Measurements from ENCODE around the gene SLC4A1. TPM values are rescaled to one million over a fixed set of nuclear protein-coding genes. Genes with fewer than 3 reads are reported as not detected.
A peak's percentile ranks its signal among the peaks of the same experiment; 100 is the strongest.

SLC4A1 gene
- total RNA-seq, 6 experiments from 2014 or later = 0.06 to 31.8 (median 1.2) TPM

- DNase-seq (peak; percentile 92 to 94 (median 93)), ATAC-seq (peak; percentile 74 to 85 (median 74))
- H3K4me1 ChIP-seq = peaks cover 0 to 26% (median 11%) of the 10 kb centered on the region in 4 donors
- TF ChIP-seq POLR2A (IDR thresholded peaks at IDR 0.05) = no peak
- TF ChIP-seq CTCF (IDR thresholded peaks at IDR 0.05) = peak; percentile 34 to 74 (median 68)
- H3K27me3 ChIP-seq = no peaks in the 10 kb centered on the region
- H3K9me3 ChIP-seq = no peaks in the 10 kb centered on the region
- peaks cover 9 to 36% (median 19%) of the 10 kb centered on the region in 4 donors for H3K36me3 ChIP-seq
- WGBS (ENCODE audit: insufficient coverage, low coverage, low lambda C conversion rate, missing lambda C conversion rate) = 4% methylated on average over 18 of the region's 89 CpGs
- H3K27ac ChIP-seq = peak overlapping the region; percentile 87 to 97 (median 96)
- peak overlapping the region; percentile 82 to 97 (median 93) for H3K4me3 ChIP-seq
- intact Hi-C loops (cut with DNase I) = loop anchor here in 1 of 2 donors (10.0 kb wide), 1 partner anchor 136 kb away; no protein-coding TSS in a partner anchor
Measured at GRCh38 chr17:44218344-44219107, 49.4 kb downstream of the SLC4A1 start.

GRCh38 chr17:44217738-44218343 lies 50.1 kb downstream of the SLC4A1 start:
- peaks cover 9 to 36% (median 19%) of the 10 kb centered on the region in 4 donors for H3K36me3 ChIP-seq
- intact Hi-C loops (cut with DNase I) = loop anchor here in 1 of 2 donors (10.0 kb wide), 1 partner anchor 137 kb away; no protein-coding TSS in a partner anchor
- ATAC-seq = no peak
- peak overlapping the region; percentile 82 to 97 (median 93) for H3K4me3 ChIP-seq
- H3K27me3 ChIP-seq = no peaks in the 10 kb centered on the region
- H3K4me1 ChIP-seq = peaks cover 0 to 19% (median 8%) of the 10 kb centered on the region in 4 donors
- no peaks in the 10 kb centered on the region for H3K9me3 ChIP-seq
- WGBS (ENCODE audit: insufficient coverage, low coverage, low lambda C conversion rate, missing lambda C conversion rate) = 0% methylated on average over 4 of the region's 10 CpGs
- TF ChIP-seq POLR2A (IDR thresholded peaks at IDR 0.05) = no peak
- TF ChIP-seq CTCF (IDR thresholded peaks at IDR 0.05) = no peak
- peak overlapping the region in 2 of 3 donors; percentile 16 to 21 for H3K27ac ChIP-seq
- peak in 2 of 3 donors; percentile 52 to 58 for DNase-seq

GRCh38 chr17:44216694-44217093 lies 51.2 kb downstream of the SLC4A1 start:
- Histone ChIP-seq H3K36me3 (peaks cover 9 to 36% (median 19%) of the 10 kb centered on the region in 4 donors), H3K27me3 (no peaks in the 10 kb centered on the region), H3K27ac (no peak overlapping the region), H3K9me3 (no peaks in the 10 kb centered on the region), H3K4me3 (no peak overlapping the region), H3K4me1 (peaks cover 0 to 11% (median 4%) of the 10 kb centered on the region in 4 donors)
- DNase-seq (no peak), ATAC-seq (no peak)
- WGBS (ENCODE audit: insufficient coverage, low coverage, low lambda C conversion rate, missing lambda C conversion rate) = 52% methylated on average over 5 of the region's 5 CpGs
- TF ChIP-seq CTCF (IDR thresholded peaks at IDR 0.05) = no peak
- TF ChIP-seq POLR2A (IDR thresholded peaks at IDR 0.05) = no peak
- intact Hi-C loops (cut with DNase I) = loop anchor here in 1 of 2 donors (10.0 kb wide), 1 partner anchor 138 kb away; no protein-coding TSS in a partner anchor

GRCh38 chr17:44216173-44216572 lies 51.8 kb downstream of the SLC4A1 start:
- 26% methylated on average over 3 of the region's 5 CpGs for WGBS (ENCODE audit: insufficient coverage, low coverage, low lambda C conversion rate, missing lambda C conversion rate)
- no peak overlapping the region for H3K4me3 ChIP-seq
- intact Hi-C loops (cut with DNase I) = loop anchor here in 1 of 2 donors (10.0 kb wide), 1 partner anchor 139 kb away; no protein-coding TSS in a partner anchor
- DNase-seq (no peak), ATAC-seq (no peak)
- no peak for TF ChIP-seq POLR2A (IDR thresholded peaks at IDR 0.05)
- no peak overlapping the region for H3K27ac ChIP-seq
- H3K27me3 ChIP-seq = no peaks in the 10 kb centered on the region
- H3K36me3 ChIP-seq = peaks cover 9 to 40% (median 19%) of the 10 kb centered on the region in 4 donors
- peaks cover 0 to 11% (median 4%) of the 10 kb centered on the region in 4 donors for H3K4me1 ChIP-seq
- H3K9me3 ChIP-seq = no peaks in the 10 kb centered on the region

Data from right lobe of liver (tissue), 6 donors.